RWPE2 (cell line): ENCODE data around the gene P3H3.

Source experiments
- ATAC-seq: fragments of 200-7000 bp; cut with Tn5 transposase; 3 replicates; pipeline ENCODE4 v1.9.1; 2021; ENCODE audit warnings: low read depth
- DNase-seq: peaks from one replicate; pipeline ENCODE4 v3.0.0-alpha.2; 2020; ENCODE audit warnings: low spot score
- H3K27ac ChIP-seq: fragments of 450-650 bp; 2 replicates; pipeline ENCODE4 v1.5.1; 2017; ENCODE audit warnings: mild to moderate bottlenecking; ENCODE audit not compliant: poor library complexity, severe bottlenecking
- H3K27me3 ChIP-seq: fragments of 250-450 bp; sonication (Bioruptor Pico); 2 replicates; pipeline ENCODE4 v1.5.1; 2021; ENCODE audit warnings: mild to moderate bottlenecking, moderate library complexity; ENCODE audit not compliant: insufficient read depth, poor library complexity, severe bottlenecking
- H3K36me3 ChIP-seq: fragments of 250-450 bp; sonication (Bioruptor Pico); 2 replicates; pipeline ENCODE4 v1.5.1; 2020; ENCODE audit warnings: low read depth, mild to moderate bottlenecking, moderate library complexity
- H3K4me1 ChIP-seq: fragments of 250-450 bp; sonication (Bioruptor Pico); 2 replicates; pipeline ENCODE4 v1.5.1; 2021; ENCODE audit warnings: mild to moderate bottlenecking, moderate library complexity; ENCODE audit not compliant: insufficient read depth, poor library complexity, severe bottlenecking
- H3K4me3 ChIP-seq: fragments of 250-450 bp; sonication (Bioruptor Pico); 2 replicates; pipeline ENCODE4 v1.5.1; 2021; ENCODE audit warnings: mild to moderate bottlenecking, moderate library complexity; ENCODE audit not compliant: severe bottlenecking
- H3K9me3 ChIP-seq: fragments of 250-450 bp; sonication (Bioruptor Pico); 2 replicates; pipeline ENCODE4 v1.5.1; 2021; ENCODE audit warnings: mild to moderate bottlenecking, moderate library complexity; ENCODE audit not compliant: severe bottlenecking
- TF ChIP-seq, protein P1 (sequence below): fragments of 450-650 bp; IDR thresholded peaks from one replicate; pipeline ENCODE4 v1.5.1; 2017; ENCODE audit warnings: mild to moderate bottlenecking, moderate library complexity; ENCODE audit not compliant: poor library complexity, severe bottlenecking

Gene P3H3

GRCh38 chr12:6826734-6827436 lies 1.3 kb upstream of the P3H3 start:
- H3K4me3 ChIP-seq: no peak overlapping the region
- DNase-seq: no peak
- peaks cover 16% of the 10 kb centered on the region for H3K27me3 ChIP-seq
- TF ChIP-seq, protein P1, sequence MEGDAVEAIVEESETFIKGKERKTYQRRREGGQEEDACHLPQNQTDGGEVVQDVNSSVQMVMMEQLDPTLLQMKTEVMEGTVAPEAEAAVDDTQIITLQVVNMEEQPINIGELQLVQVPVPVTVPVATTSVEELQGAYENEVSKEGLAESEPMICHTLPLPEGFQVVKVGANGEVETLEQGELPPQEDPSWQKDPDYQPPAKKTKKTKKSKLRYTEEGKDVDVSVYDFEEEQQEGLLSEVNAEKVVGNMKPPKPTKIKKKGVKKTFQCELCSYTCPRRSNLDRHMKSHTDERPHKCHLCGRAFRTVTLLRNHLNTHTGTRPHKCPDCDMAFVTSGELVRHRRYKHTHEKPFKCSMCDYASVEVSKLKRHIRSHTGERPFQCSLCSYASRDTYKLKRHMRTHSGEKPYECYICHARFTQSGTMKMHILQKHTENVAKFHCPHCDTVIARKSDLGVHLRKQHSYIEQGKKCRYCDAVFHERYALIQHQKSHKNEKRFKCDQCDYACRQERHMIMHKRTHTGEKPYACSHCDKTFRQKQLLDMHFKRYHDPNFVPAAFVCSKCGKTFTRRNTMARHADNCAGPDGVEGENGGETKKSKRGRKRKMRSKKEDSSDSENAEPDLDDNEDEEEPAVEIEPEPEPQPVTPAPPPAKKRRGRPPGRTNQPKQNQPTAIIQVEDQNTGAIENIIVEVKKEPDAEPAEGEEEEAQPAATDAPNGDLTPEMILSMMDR: no peak
- H3K27ac ChIP-seq: peak overlapping the region; percentile 8
- no peak for ATAC-seq
- H3K4me1 ChIP-seq: peaks cover 3% of the 10 kb centered on the region
- H3K9me3 ChIP-seq: no peaks in the 10 kb centered on the region
- H3K36me3 ChIP-seq: peaks cover 16% of the 10 kb centered on the region

GRCh38 chr12:6827437-6827911 lies 733 bp upstream of the P3H3 start:
- H3K27me3 ChIP-seq: peaks cover 11% of the 10 kb centered on the region
- peaks cover 3% of the 10 kb centered on the region for H3K4me1 ChIP-seq
- no peaks in the 10 kb centered on the region for H3K9me3 ChIP-seq
- H3K27ac ChIP-seq: peak overlapping the region; percentile 8
- TF ChIP-seq, protein P1: no peak
- peaks cover 22% of the 10 kb centered on the region for H3K36me3 ChIP-seq
- DNase-seq: peak; percentile 2
- no peak overlapping the region for H3K4me3 ChIP-seq
- peak; percentile 58 for ATAC-seq

GRCh38 chr12:6828781-6829535 lies 751 bp downstream of the P3H3 start:
- TF ChIP-seq, protein P1: peak; percentile 17
- H3K9me3 ChIP-seq: no peaks in the 10 kb centered on the region
- H3K27me3 ChIP-seq: no peaks in the 10 kb centered on the region
- peaks cover 3% of the 10 kb centered on the region for H3K4me1 ChIP-seq
- peak; percentile 46 for ATAC-seq
- peaks cover 33% of the 10 kb centered on the region for H3K36me3 ChIP-seq
- H3K27ac ChIP-seq: peak overlapping the region; percentile 73
- DNase-seq: peak; percentile 74
- peak overlapping the region; percentile 89 for H3K4me3 ChIP-seq

DNA sequence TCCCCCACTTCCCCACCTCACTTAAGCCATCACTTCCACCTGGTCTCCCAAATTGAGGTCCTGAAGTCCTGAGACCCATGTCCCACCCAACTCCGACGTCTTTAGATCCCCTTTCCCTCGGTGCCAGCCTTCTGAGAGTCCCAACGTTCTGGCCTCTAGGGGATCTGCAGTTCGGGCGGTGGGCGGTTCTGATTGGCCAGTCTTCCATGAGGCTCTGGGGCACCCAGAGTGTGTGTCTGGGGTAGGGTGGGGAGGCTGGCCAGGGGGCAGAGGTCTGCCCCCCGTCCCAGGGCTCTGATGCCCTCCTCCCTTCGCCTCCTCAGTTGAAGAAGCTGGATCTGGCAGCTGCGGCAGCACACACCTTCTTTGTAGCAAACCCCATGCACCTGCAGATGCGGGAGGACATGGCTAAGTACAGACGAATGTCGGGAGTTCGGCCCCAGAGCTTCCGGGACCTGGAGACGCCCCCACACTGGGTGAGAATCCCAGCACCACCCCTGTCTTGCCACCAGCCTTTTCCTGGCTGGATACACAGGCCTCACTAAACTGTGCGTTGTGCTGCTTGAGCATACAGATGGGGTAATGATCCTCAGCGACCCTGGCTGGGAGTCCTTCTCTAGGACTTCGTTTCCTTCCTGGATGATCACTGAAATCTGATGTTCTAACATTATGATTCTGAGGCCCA lies 1.5 kb downstream of the P3H3 start:
- ATAC-seq (peak; percentile 7; the same call in 1 of the 3 replicates), DNase-seq (peak; percentile 63)
- Histone ChIP-seq H3K36me3 (peaks cover 41% of the 10 kb centered on the region), H3K27ac (peak overlapping the region; percentile 73), H3K27me3 (no peaks in the 10 kb centered on the region), H3K4me1 (peaks cover 3% of the 10 kb centered on the region), H3K9me3 (no peaks in the 10 kb centered on the region), H3K4me3 (peak overlapping the region; percentile 89)
- TF ChIP-seq, protein P1: no peak
